ENCODE measurements around the gene AKAP12. TPM values are rescaled to one million over a fixed set of nuclear protein-coding genes. Genes with fewer than 3 reads are reported as not detected.

The AKAP12 gene
- polyA plus RNA-seq, 1 donor (not counting 4 experiments of a cell fraction or from before 2014, with no cell fraction given) = 0.56 TPM

GRCh38 chr6:151291722-151292059 lies 51.9 kb downstream of the AKAP12 start:
- H3K4me2 ChIP-seq (ENCODE audit: control insufficient read depth, extremely low read depth, insufficient read depth, low read depth, low read length) = no peak overlapping the region
- FAIRE-seq (no peak), DNase-seq (ENCODE audit: low read depth, low spot score) (no peak)
- no peak overlapping the region for H3K27ac ChIP-seq (ENCODE audit: control insufficient read depth, insufficient read depth, low read length)
- no peak overlapping the region for H3K9ac ChIP-seq (ENCODE audit: control insufficient read depth, extremely low read depth, insufficient read depth, low read length)
- H3K27me3 ChIP-seq (ENCODE audit: control insufficient read depth, extremely low read depth, insufficient read depth, low read length) = peaks cover 8% of the 10 kb centered on the region
- no peak overlapping the region for H2AFZ ChIP-seq (ENCODE audit: control insufficient read depth, low read length)
- no peak overlapping the region for H3K4me3 ChIP-seq (ENCODE audit: control insufficient read depth in 2 of 3, extremely low read depth in 1 of 3, insufficient read depth in 2 of 3, low read depth in 1 of 3, low read length in 3 of 3)
- no peaks in the 10 kb centered on the region for H3K9me3 ChIP-seq (ENCODE audit: control insufficient read depth, low read depth, low read length)
- dilution Hi-C loops (cut with MboI; ENCODE audit: extremely low pct_ligation_motif_present, low sequenced_read_pairs) = no loop called here
- no peaks in the 10 kb centered on the region for H3K79me2 ChIP-seq (ENCODE audit: control insufficient read depth, insufficient read depth, low read length)
- no peak for TF ChIP-seq EZH2 (IDR thresholded peaks at IDR 0.05; ENCODE audit: low read length)
- TF ChIP-seq, protein P1, sequence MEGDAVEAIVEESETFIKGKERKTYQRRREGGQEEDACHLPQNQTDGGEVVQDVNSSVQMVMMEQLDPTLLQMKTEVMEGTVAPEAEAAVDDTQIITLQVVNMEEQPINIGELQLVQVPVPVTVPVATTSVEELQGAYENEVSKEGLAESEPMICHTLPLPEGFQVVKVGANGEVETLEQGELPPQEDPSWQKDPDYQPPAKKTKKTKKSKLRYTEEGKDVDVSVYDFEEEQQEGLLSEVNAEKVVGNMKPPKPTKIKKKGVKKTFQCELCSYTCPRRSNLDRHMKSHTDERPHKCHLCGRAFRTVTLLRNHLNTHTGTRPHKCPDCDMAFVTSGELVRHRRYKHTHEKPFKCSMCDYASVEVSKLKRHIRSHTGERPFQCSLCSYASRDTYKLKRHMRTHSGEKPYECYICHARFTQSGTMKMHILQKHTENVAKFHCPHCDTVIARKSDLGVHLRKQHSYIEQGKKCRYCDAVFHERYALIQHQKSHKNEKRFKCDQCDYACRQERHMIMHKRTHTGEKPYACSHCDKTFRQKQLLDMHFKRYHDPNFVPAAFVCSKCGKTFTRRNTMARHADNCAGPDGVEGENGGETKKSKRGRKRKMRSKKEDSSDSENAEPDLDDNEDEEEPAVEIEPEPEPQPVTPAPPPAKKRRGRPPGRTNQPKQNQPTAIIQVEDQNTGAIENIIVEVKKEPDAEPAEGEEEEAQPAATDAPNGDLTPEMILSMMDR (optimal IDR thresholded peaks at IDR 0.05 in 1 of 3, IDR thresholded peaks at IDR 0.05 in 1 of 3, conservative IDR thresholded peaks at IDR 0.05 in 1 of 3; ENCODE audit: extremely low read depth in 1 of 3, insufficient read depth in 2 of 3, low read length in 3 of 3) = no peak
- no peaks in the 10 kb centered on the region for H3K4me1 ChIP-seq (ENCODE audit: control insufficient read depth, extremely low read depth, insufficient read depth, low read length)
- H3K9me1 ChIP-seq (ENCODE audit: control insufficient read depth, extremely low read depth, insufficient read depth, low read length) = no peaks in the 10 kb centered on the region
- no peaks in the 10 kb centered on the region for H3K36me3 ChIP-seq (ENCODE audit: control insufficient read depth in 2 of 2, extremely low read depth in 1 of 2, insufficient read depth in 2 of 2, low read length in 2 of 2)
- no peaks in the 10 kb centered on the region for H4K20me1 ChIP-seq (ENCODE audit: control insufficient read depth, extremely low read depth, insufficient read depth, low read length)

- no peaks in the 10 kb centered on the region for H3K9me1 ChIP-seq (ENCODE audit: control insufficient read depth, extremely low read depth, insufficient read depth, low read length)
- no peak for FAIRE-seq
- DNase-seq (ENCODE audit: low read depth, low spot score) = no peak
- dilution Hi-C loops (cut with MboI; ENCODE audit: extremely low pct_ligation_motif_present, low sequenced_read_pairs) = no loop called here
- peaks cover 8% of the 10 kb centered on the region for H3K27me3 ChIP-seq (ENCODE audit: control insufficient read depth, extremely low read depth, insufficient read depth, low read length)
- H3K9ac ChIP-seq (ENCODE audit: control insufficient read depth, extremely low read depth, insufficient read depth, low read length) = no peak overlapping the region
- no peak overlapping the region for H3K27ac ChIP-seq (ENCODE audit: control insufficient read depth, insufficient read depth, low read length)
- TF ChIP-seq EZH2 (IDR thresholded peaks at IDR 0.05; ENCODE audit: low read length) = no peak
- TF ChIP-seq, protein P1 (optimal IDR thresholded peaks at IDR 0.05 in 1 of 3, IDR thresholded peaks at IDR 0.05 in 1 of 3, conservative IDR thresholded peaks at IDR 0.05 in 1 of 3; ENCODE audit: extremely low read depth in 1 of 3, insufficient read depth in 2 of 3, low read length in 3 of 3) = no peak
- no peak overlapping the region for H3K4me3 ChIP-seq (ENCODE audit: control insufficient read depth in 2 of 3, extremely low read depth in 1 of 3, insufficient read depth in 2 of 3, low read depth in 1 of 3, low read length in 3 of 3)
- no peaks in the 10 kb centered on the region for H3K79me2 ChIP-seq (ENCODE audit: control insufficient read depth, insufficient read depth, low read length)
- no peak overlapping the region for H2AFZ ChIP-seq (ENCODE audit: control insufficient read depth, low read length)
- H4K20me1 ChIP-seq (ENCODE audit: control insufficient read depth, extremely low read depth, insufficient read depth, low read length) = no peaks in the 10 kb centered on the region
- H3K9me3 ChIP-seq (ENCODE audit: control insufficient read depth, low read depth, low read length) = no peaks in the 10 kb centered on the region
- H3K36me3 ChIP-seq (ENCODE audit: control insufficient read depth in 2 of 2, extremely low read depth in 1 of 2, insufficient read depth in 2 of 2, low read length in 2 of 2) = no peaks in the 10 kb centered on the region
- no peak overlapping the region for H3K4me2 ChIP-seq (ENCODE audit: control insufficient read depth, extremely low read depth, insufficient read depth, low read depth, low read length)
- H3K4me1 ChIP-seq (ENCODE audit: control insufficient read depth, extremely low read depth, insufficient read depth, low read length) = no peaks in the 10 kb centered on the region
Observed at GRCh38 chr6:151292974-151293687, 53.4 kb downstream of the AKAP12 start.
